ENCODE results near the gene CIRBP.

DNA sequence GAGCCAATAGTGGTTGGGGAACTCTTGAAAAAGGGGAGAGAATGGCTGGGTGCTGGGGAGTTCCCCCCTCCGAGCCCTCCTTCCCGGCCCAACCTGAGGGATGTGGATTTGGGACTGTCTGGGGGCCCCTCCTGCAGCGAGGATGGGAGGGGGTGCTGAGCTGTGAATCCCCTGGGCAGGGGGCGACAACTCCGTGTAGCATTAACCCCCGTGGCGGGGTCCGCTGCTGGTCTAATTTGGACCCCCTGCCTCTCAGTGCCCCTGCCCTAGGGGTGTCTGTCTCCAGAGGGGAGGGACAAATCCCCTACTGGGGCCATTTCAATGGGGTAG is 11.0 kb upstream of the CIRBP start:
- TF ChIP-seq POLR2A (IDR thresholded peaks at IDR 0.05; ENCODE audit: low read length) = no peak
- no peak for TF ChIP-seq GATA1 (IDR thresholded peaks at IDR 0.05; ENCODE audit: low read depth, low read length)
